Neural progenitor cell (in vitro differentiated cells): Measurements from ENCODE around the gene GOLGA6L10.
"Not testable (repeated sequence)": the region's sequence is repeated elsewhere in the genome, so short reads cannot be mapped to it uniquely, and the experiment has no call there.

Experiments
- EZH2 ChIP-seq: fragments of 200-600 bp; sonication (generic); IDR thresholded peaks from 2 replicates; pipeline ENCODE4 v1.6.1; 2017; ENCODE audit warnings: antibody characterized with exemption, mild to moderate bottlenecking, moderate library complexity
- TF ChIP-seq, protein P1 (sequence below): fragments of 200-600 bp; sonication (generic); IDR thresholded peaks from 2 replicates; pipeline ENCODE4 v1.5.1; 2017; ENCODE audit warnings: antibody characterized with exemption, mild to moderate bottlenecking

DNA sequence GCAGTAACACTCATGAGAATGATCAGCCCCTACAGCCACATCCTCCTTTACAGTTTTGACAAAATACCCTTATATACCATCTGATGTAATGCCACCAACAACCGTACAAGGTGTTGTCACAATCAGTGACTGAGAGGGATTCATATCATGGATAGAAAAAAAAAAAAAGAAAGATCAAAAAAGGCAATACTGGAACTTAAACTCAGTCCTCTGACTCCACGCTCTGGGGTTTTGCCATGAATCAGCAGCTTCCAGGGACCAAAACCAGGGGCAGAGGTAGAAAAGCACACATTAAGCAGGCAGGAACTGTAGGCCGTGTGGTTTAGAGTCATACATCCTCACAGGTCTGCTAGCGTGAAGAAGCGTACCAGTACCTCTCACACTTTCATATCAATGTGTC lies 1.6 kb downstream of the GOLGA6L10 start:
- TF ChIP-seq, protein P1, sequence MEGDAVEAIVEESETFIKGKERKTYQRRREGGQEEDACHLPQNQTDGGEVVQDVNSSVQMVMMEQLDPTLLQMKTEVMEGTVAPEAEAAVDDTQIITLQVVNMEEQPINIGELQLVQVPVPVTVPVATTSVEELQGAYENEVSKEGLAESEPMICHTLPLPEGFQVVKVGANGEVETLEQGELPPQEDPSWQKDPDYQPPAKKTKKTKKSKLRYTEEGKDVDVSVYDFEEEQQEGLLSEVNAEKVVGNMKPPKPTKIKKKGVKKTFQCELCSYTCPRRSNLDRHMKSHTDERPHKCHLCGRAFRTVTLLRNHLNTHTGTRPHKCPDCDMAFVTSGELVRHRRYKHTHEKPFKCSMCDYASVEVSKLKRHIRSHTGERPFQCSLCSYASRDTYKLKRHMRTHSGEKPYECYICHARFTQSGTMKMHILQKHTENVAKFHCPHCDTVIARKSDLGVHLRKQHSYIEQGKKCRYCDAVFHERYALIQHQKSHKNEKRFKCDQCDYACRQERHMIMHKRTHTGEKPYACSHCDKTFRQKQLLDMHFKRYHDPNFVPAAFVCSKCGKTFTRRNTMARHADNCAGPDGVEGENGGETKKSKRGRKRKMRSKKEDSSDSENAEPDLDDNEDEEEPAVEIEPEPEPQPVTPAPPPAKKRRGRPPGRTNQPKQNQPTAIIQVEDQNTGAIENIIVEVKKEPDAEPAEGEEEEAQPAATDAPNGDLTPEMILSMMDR: not testable (repeated sequence)
- TF ChIP-seq EZH2: not testable (repeated sequence)
